Colonic mucosa (tissue), 4 donors: ENCODE data around the gene CBY3. TPM values are rescaled to one million over a fixed set of nuclear protein-coding genes. Genes with fewer than 3 reads are reported as not detected.
"Not testable (repeated sequence)": the region's sequence is repeated elsewhere in the genome, so short reads cannot be mapped to it uniquely, and the experiment has no call there.

ENCODE experiments used
- DNase-seq: peaks from one replicate; pipeline ENCODE4 v3.0.0-alpha.2; 2020
- H3K27ac ChIP-seq: fragments of 200-600 bp; one replicate; pipeline ENCODE4 v1.8.0; 2021
- H3K27me3 ChIP-seq: fragments of 200-600 bp; one replicate; pipeline ENCODE4 v1.8.0; 2021
- H3K36me3 ChIP-seq: fragments of 200-600 bp; one replicate; pipeline ENCODE4 v1.8.0; 2021
- H3K4me1 ChIP-seq: fragments of 200-600 bp; one replicate; pipeline ENCODE4 v1.8.0; 2021; ENCODE audit warnings: mild to moderate bottlenecking
- H3K4me3 ChIP-seq: fragments of 200-600 bp; one replicate; pipeline ENCODE4 v1.8.0; 2021
- H3K9ac ChIP-seq, 2 donors: one replicate each; pipeline ENCODE4 v1.7.0; 2013; ENCODE audit warnings: control low read depth in 2 of 2, low read depth in 2 of 2, low read length in 2 of 2
- H3K9me3 ChIP-seq: fragments of 200-600 bp; one replicate; pipeline ENCODE4 v1.8.0; 2021
- CTCF ChIP-seq: fragments of 200-600 bp; IDR thresholded peaks from one replicate; pipeline ENCODE4 v1.8.0; 2022; ENCODE audit warnings: antibody characterized with exemption, mild to moderate bottlenecking
- intact Hi-C: fragments of 100-400 bp; cut with DNase I; formaldehyde crosslinking; loops from one replicate; pipeline ENCODE4 v1.14.1; 2022
- total RNA-seq, 2 donors: library from RNA; stranded (reverse); fragmentation: NEBNext Ultra II Directional in 1 of 2; extraction: Animal tissue kit (Norgen Biotek cat#: 25700) in 1 of 2; gene quantifications; one replicate each; pipeline ENCODE4 v1.2.1, GENCODE V29; 2021
- donor health status: healthy.
- donor health status: DM: no; HTN: no; CAD: no.
- donor health status: DM: no; HTN: no; CAD: no.

Gene CBY3
- total RNA-seq, 2 donors from 2014 or later, result not detected

- H3K27ac ChIP-seq, result no peak overlapping the region
- peak; percentile 36 for TF ChIP-seq CTCF
- DNase-seq, result peak; percentile 29
- H3K27me3 ChIP-seq, result no peaks in the 10 kb centered on the region
- no peaks in the 10 kb centered on the region for H3K36me3 ChIP-seq
- intact Hi-C loops, result no loop called here
- H3K9me3 ChIP-seq, result no peaks in the 10 kb centered on the region
- H3K9ac ChIP-seq, result no peak overlapping the region
- no peak overlapping the region for H3K4me3 ChIP-seq
- H3K4me1 ChIP-seq, result no peaks in the 10 kb centered on the region
These were observed 12.4 kb downstream of the CBY3 start for GRCh38 chr5:179668391-179668790.

GRCh38 chr5:179661647-179662046 lies 19.2 kb downstream of the CBY3 start:
- H3K4me3 ChIP-seq, H3K36me3 ChIP-seq, DNase-seq, H3K4me1 ChIP-seq, intact Hi-C loops, H3K27ac ChIP-seq, H3K9me3 ChIP-seq, H3K27me3 ChIP-seq, H3K9ac ChIP-seq: not testable (repeated sequence)

- DNase-seq, result peak; percentile 23
- H3K4me1 ChIP-seq, intact Hi-C loops, H3K36me3 ChIP-seq, H3K27me3 ChIP-seq, H3K27ac ChIP-seq, H3K9me3 ChIP-seq: not testable (repeated sequence)
- Histone ChIP-seq H3K4me3 (peak overlapping the region; percentile 45), H3K9ac (peak overlapping the region; percentile 56 to 76)
These were observed 22.5 kb downstream of the CBY3 start for GRCh38 chr5:179658179-179658856.

- H3K36me3 ChIP-seq, H3K9me3 ChIP-seq, H3K27ac ChIP-seq, H3K4me3 ChIP-seq, DNase-seq, H3K27me3 ChIP-seq, intact Hi-C loops, H3K9ac ChIP-seq, H3K4me1 ChIP-seq: not testable (repeated sequence)
These were observed 23.3 kb downstream of the CBY3 start for GRCh38 chr5:179657302-179658178.

- H3K27me3 ChIP-seq, H3K9ac ChIP-seq, H3K27ac ChIP-seq, H3K9me3 ChIP-seq, H3K4me3 ChIP-seq, intact Hi-C loops, H3K4me1 ChIP-seq, H3K36me3 ChIP-seq, DNase-seq: not testable (repeated sequence)
These were observed 27.7 kb downstream of the CBY3 start for GRCh38 chr5:179653135-179653534.

- H3K36me3 ChIP-seq, H3K27me3 ChIP-seq, H3K9ac ChIP-seq, intact Hi-C loops, H3K9me3 ChIP-seq, DNase-seq, H3K4me3 ChIP-seq, H3K27ac ChIP-seq, H3K4me1 ChIP-seq: not testable (repeated sequence)
These were observed 30.6 kb downstream of the CBY3 start for GRCh38 chr5:179650245-179650644.

- H3K4me3 ChIP-seq, H3K27me3 ChIP-seq, H3K9ac ChIP-seq, H3K4me1 ChIP-seq, H3K9me3 ChIP-seq, H3K36me3 ChIP-seq, DNase-seq, H3K27ac ChIP-seq, intact Hi-C loops: not testable (repeated sequence)
These were observed 31.6 kb downstream of the CBY3 start for GRCh38 chr5:179649166-179649703.

- no peak for TF ChIP-seq CTCF
- Histone ChIP-seq H3K9me3 (no peaks in the 10 kb centered on the region), H3K4me1 (no peaks in the 10 kb centered on the region), H3K36me3 (no peaks in the 10 kb centered on the region), H3K27ac (no peak overlapping the region), H3K4me3 (no peak overlapping the region), H3K27me3 (no peaks in the 10 kb centered on the region), H3K9ac (no peak overlapping the region)
- intact Hi-C loops, result no loop called here
- DNase-seq, result no peak
These were observed 32.4 kb downstream of the CBY3 start for GRCh38 chr5:179648410-179648809.

GRCh38 chr5:179644766-179645165 lies 36.1 kb downstream of the CBY3 start:
- intact Hi-C loops, DNase-seq, H3K9me3 ChIP-seq, H3K27ac ChIP-seq, H3K9ac ChIP-seq, H3K4me1 ChIP-seq, H3K27me3 ChIP-seq, H3K4me3 ChIP-seq, H3K36me3 ChIP-seq: not testable (repeated sequence)

GRCh38 chr5:179643141-179643920 lies 37.5 kb downstream of the CBY3 start:
- H3K4me3 ChIP-seq, H3K27me3 ChIP-seq, H3K27ac ChIP-seq, H3K9me3 ChIP-seq, H3K4me1 ChIP-seq, H3K36me3 ChIP-seq, DNase-seq, H3K9ac ChIP-seq, intact Hi-C loops: not testable (repeated sequence)

- H3K27ac ChIP-seq, DNase-seq, H3K36me3 ChIP-seq, intact Hi-C loops, H3K4me3 ChIP-seq, H3K9ac ChIP-seq, H3K9me3 ChIP-seq, H3K27me3 ChIP-seq, H3K4me1 ChIP-seq: not testable (repeated sequence)
These were observed 38.2 kb downstream of the CBY3 start for GRCh38 chr5:179642626-179643025.
